DOHH2 (cell line): ENCODE results near the gene ALDH1L2.

Experiments
- H3F3A ChIP-seq: fragments of 200-600 bp; sonication (generic), shearing (Covaris generic); 2 replicates; pipeline ENCODE4 v1.6.0; 2016; ENCODE audit warnings: antibody characterized with exemption, mild to moderate bottlenecking; ENCODE audit not compliant: control insufficient read depth, insufficient read depth
- H3K27ac ChIP-seq: fragments of 200-600 bp; sonication (generic); 2 replicates; pipeline ENCODE4 v1.5.1; 2014; ENCODE audit warnings: low read depth, mild to moderate bottlenecking, low read length, moderate library complexity
- H3K27me3 ChIP-seq: fragments of 200-600 bp; sonication (generic); 2 replicates; pipeline ENCODE4 v1.6.1; 2014; ENCODE audit warnings: mild to moderate bottlenecking, low read length, mixed read lengths; ENCODE audit not compliant: control insufficient read depth
- H3K36me3 ChIP-seq: fragments of 200-600 bp; sonication (generic); 2 replicates; pipeline ENCODE4 v1.6.1; 2014; ENCODE audit warnings: mild to moderate bottlenecking, low read length, moderate library complexity, mixed read lengths; ENCODE audit not compliant: control insufficient read depth
- H3K4me1 ChIP-seq: fragments of 200-600 bp; sonication (generic); 2 replicates; pipeline ENCODE4 v1.6.1; 2014; ENCODE audit warnings: mild to moderate bottlenecking, low read length, mixed read lengths; ENCODE audit not compliant: control insufficient read depth
- H3K4me2 ChIP-seq: fragments of 200-600 bp; sonication (generic); 2 replicates; pipeline ENCODE4 v1.6.0; 2014; ENCODE audit warnings: mild to moderate bottlenecking, low read length, moderate library complexity
- H3K4me3 ChIP-seq: fragments of 200-600 bp; sonication (generic); 2 replicates; pipeline ENCODE4 v1.5.1; 2014; ENCODE audit warnings: mild to moderate bottlenecking, low read length, mixed read lengths
- H3K79me2 ChIP-seq: fragments of 200-600 bp; sonication (generic); 2 replicates; pipeline ENCODE4 v1.6.1; 2014; ENCODE audit warnings: mild to moderate bottlenecking, low read length, mixed read lengths; ENCODE audit not compliant: control insufficient read depth
- H3K9me2 ChIP-seq: fragments of 200-600 bp; sonication (generic); replicated peaks from 2 replicates; pipeline ENCODE4 v1.6.1; 2014; ENCODE audit warnings: mild to moderate bottlenecking, low read length, mixed read lengths; ENCODE audit not compliant: control insufficient read depth
- H3K9me3 ChIP-seq: fragments of 200-600 bp; sonication (generic); 2 replicates; pipeline ENCODE4 v1.6.1; 2014; ENCODE audit warnings: antibody characterized with exemption, low read length, mixed read lengths; ENCODE audit not compliant: control insufficient read depth, insufficient read depth
- H4K20me1 ChIP-seq: fragments of 200-600 bp; sonication (generic); 2 replicates; pipeline ENCODE4 v1.6.0; 2014; ENCODE audit warnings: low read depth, mild to moderate bottlenecking, antibody characterized with exemption, low read length, moderate library complexity; ENCODE audit not compliant: control insufficient read depth, insufficient read depth
- CTCF ChIP-seq: fragments of 200-600 bp; sonication (generic); IDR thresholded peaks from one replicate; pipeline ENCODE4 v1.5.1; 2014; ENCODE audit warnings: antibody characterized with exemption, mild to moderate bottlenecking, low read depth, low read length; ENCODE audit not compliant: poor library complexity, severe bottlenecking
- EZH2phosphoT487 ChIP-seq: fragments of 200-600 bp; sonication (generic); IDR thresholded peaks from 2 replicates; pipeline ENCODE4 v1.6.1; 2017; ENCODE audit warnings: borderline replicate concordance, mild to moderate bottlenecking, antibody characterized with exemption, low read length, moderate library complexity, mixed read lengths

The ALDH1L2 gene

DNA sequence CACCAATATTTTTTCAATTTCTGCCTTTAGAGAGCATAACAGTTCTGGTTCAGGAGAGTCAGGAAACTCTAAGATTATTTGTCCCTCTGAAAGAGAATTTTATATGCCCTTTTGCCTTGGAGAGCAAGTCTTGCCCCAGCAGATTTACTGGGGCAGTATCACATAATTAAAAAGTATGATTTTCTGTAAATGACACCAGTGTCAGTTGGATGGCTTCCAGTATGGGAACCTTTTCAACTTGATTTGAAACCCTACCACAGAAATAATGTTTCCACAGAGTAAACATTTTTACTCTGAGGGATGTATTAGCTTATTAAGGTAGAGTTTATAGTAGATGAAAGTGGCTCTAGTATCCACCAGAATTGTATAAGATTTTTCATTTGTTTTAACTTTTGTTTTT, 82.8 kb downstream of the ALDH1L2 start:
- Histone ChIP-seq H3K9me2 (no peaks in the 10 kb centered on the region), H3K27me3 (no peaks in the 10 kb centered on the region), H3K4me3 (no peak overlapping the region), H3K79me2 (no peaks in the 10 kb centered on the region), H3K4me1 (no peaks in the 10 kb centered on the region), H3K4me2 (no peak overlapping the region), H3K27ac (no peak overlapping the region), H3K9me3 (peaks cover 16% of the 10 kb centered on the region; the same call in 1 of the 2 replicates), H3K36me3 (peaks cover 92% of the 10 kb centered on the region), H3F3A (no peaks in the 10 kb centered on the region; the same call in 1 of the 2 replicates), H4K20me1 (no peaks in the 10 kb centered on the region)
- TF ChIP-seq EZH2phosphoT487: no peak
- TF ChIP-seq CTCF: no peak

DNA sequence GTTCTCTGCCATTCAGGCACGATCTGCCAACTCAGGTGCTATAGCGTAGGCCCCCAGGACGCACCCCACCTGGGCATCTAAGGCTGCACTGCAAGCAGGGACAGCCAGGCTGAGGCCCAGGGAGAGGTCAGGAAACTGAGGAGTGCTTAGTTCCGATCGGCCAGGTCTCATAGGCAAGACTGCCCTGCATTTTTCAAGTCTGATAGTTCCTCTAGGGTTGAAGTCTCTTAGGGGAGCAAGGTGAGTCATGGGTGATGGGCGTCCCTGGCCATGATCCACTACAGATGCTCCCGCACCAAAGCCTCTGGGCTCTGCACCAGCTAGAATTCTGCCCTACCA, 84.9 kb downstream of the ALDH1L2 start:
- H3K36me3 ChIP-seq: peaks cover 92% of the 10 kb centered on the region

DNA sequence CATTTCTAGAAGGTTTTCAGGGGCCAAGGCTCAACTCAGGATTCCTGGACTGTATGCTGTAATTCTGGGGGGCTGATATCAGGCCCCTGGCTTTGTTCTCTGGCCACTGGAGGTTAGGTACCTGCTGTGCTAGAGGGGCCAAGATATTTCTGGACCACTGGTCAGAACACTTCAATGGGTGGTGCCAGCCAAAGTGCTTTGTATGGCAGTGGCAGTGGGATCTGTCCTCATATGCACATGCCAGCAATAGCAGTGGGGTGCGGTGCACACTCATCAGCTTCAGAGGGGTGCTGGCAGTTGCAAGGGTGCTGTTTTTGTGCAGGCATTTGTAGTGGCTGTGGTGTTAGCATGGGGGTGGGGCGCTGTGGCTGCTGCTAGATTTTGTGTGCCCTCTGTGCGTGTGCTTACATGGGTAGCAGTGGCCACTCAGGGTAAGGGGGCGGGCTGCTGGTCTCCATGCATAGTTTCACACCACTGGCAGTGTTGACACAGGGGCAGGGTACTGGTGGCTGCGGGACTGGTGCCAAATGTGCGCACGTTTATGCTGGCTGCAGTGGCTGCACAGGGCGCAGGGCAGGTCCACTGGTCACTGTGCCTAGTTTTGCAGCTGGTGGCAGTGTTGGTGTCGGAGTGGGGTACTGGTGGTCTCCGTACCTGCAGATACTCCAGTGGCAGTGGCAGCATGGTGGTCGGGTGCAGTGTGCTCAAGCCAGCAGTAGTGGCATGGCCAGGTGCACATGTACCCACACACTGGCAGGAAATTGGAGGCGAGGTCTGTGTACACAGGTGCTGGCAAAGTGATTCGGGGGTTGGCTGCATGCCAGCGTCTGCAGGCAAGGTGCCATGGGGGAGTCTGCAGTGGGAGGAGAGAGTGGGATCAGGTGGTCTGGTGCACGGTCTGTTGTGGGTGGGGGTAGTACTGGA, 85.6 kb downstream of the ALDH1L2 start:
- Histone ChIP-seq H3K4me1 (no peaks in the 10 kb centered on the region), H3K9me2 (no peaks in the 10 kb centered on the region), H3K27me3 (no peaks in the 10 kb centered on the region), H3K4me2 (no peak overlapping the region), H4K20me1 (no peaks in the 10 kb centered on the region), H3K4me3 (no peak overlapping the region), H3K9me3 (peaks cover 16% of the 10 kb centered on the region; the same call in 1 of the 2 replicates), H3K36me3 (peaks cover 90% of the 10 kb centered on the region), H3K27ac (no peak overlapping the region), H3K79me2 (no peaks in the 10 kb centered on the region), H3F3A (no peaks in the 10 kb centered on the region)
- TF ChIP-seq CTCF (no peak), EZH2phosphoT487 (no peak)

More for the DNA sequence above, 84.9 kb downstream of the ALDH1L2 start:
- Histone ChIP-seq H4K20me1 (no peaks in the 10 kb centered on the region), H3K4me3 (no peak overlapping the region), H3K4me2 (no peak overlapping the region), H3K27me3 (no peaks in the 10 kb centered on the region), H3K27ac (no peak overlapping the region), H3K4me1 (no peaks in the 10 kb centered on the region), H3F3A (no peaks in the 10 kb centered on the region), H3K9me3 (peaks cover 16% of the 10 kb centered on the region; the same call in 1 of the 2 replicates), H3K79me2 (no peaks in the 10 kb centered on the region), H3K9me2 (no peaks in the 10 kb centered on the region)
- no peak for TF ChIP-seq CTCF
- TF ChIP-seq EZH2phosphoT487: no peak
